Measurements from ENCODE around the gene PACSIN2.

DNA sequence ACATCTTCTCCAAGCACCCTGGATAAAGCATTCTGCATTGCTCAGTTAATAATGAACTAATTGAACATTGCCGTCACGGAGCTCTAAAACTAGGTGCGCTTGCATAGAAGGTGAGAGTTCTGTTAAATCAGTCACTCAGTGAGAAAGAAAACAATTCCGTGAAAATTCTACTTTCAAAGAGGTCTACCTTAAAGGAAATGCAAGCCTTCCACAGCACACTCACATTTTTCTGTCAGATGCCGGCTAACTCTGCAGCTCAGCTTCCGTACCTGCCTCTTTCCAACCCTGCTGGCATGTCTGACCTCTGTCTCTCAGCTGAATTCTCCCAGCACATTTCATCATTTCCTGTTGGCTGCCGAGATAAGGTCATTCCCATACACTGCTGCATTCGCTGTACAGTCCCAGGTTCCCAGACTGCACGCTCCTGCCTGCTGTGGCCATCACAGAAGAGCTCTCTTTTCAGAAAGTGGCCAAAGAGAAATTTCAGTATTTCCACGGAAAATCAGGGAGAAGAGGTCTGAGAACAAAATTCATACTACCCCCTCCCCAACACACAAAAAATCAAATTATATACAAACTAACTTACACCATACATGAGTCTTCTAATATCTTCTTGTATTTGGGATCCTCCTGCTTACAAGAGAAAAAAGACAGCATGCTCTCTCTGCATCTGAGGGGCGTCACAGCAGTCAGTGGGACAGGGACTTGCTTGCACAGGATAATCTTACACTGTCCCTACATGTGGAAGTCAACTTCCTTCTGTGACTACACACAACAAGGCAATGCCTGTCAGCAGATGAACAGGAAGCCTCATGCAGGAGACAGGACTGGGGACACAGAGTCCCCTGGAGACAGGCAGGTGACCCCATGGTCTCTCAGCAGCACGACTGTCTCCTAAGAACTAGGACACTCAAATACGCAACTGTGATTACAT is 55.1 kb downstream of the PACSIN2 start:
- no peak for TF ChIP-seq POLR2A (IDR thresholded peaks at IDR 0.05)
- peak in 1 of 3 donors; percentile 25 for TF ChIP-seq POLR2AphosphoS5 (IDR thresholded peaks at IDR 0.05)
- TF ChIP-seq, protein P1, sequence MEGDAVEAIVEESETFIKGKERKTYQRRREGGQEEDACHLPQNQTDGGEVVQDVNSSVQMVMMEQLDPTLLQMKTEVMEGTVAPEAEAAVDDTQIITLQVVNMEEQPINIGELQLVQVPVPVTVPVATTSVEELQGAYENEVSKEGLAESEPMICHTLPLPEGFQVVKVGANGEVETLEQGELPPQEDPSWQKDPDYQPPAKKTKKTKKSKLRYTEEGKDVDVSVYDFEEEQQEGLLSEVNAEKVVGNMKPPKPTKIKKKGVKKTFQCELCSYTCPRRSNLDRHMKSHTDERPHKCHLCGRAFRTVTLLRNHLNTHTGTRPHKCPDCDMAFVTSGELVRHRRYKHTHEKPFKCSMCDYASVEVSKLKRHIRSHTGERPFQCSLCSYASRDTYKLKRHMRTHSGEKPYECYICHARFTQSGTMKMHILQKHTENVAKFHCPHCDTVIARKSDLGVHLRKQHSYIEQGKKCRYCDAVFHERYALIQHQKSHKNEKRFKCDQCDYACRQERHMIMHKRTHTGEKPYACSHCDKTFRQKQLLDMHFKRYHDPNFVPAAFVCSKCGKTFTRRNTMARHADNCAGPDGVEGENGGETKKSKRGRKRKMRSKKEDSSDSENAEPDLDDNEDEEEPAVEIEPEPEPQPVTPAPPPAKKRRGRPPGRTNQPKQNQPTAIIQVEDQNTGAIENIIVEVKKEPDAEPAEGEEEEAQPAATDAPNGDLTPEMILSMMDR (IDR thresholded peaks at IDR 0.05) = no peak

Measured in breast epithelium (tissue), 3 donors.